ENCODE results near the gene INHBB.

The INHBB gene

GRCh38 chr2:120398051-120398995, 52.4 kb downstream of the INHBB start:
- DNase-seq (ENCODE audit: low read depth), result no peak

- DNase-seq (ENCODE audit: low read depth), result no peak
Measured at GRCh38 chr2:120398996-120399888, 53.3 kb downstream of the INHBB start.

GRCh38 chr2:120399889-120400240, 53.9 kb downstream of the INHBB start:
- DNase-seq (ENCODE audit: low read depth), result no peak

- DNase-seq (ENCODE audit: low read depth), result no peak
Measured at GRCh38 chr2:120400551-120400950, 54.6 kb downstream of the INHBB start.

Measured in stimulated activated CD8-positive, alpha-beta memory T cell treated with anti-CD3 and anti-CD28 coated beads, Interleukin-12 subunit alpha, Interleukin-12 subunit beta, amount 100 ng/mL, for 1 hour (primary cell).